Esophagus squamous epithelium (tissue), 5 donors: ENCODE data around the gene TFDP3. TPM values are rescaled to one million over a fixed set of nuclear protein-coding genes. Genes with fewer than 3 reads are reported as not detected.

Experiments used
- DNase-seq: peaks from one replicate; lab custom pipeline; 2025; lab: John Stamatoyannopoulos, UW
- H3K27ac ChIP-seq, 4 donors: fragments of 200-600 bp; sonication (generic); one replicate each; pipeline ENCODE4 v1.5.1; 2016 to 2019; ENCODE audit warnings: mild to moderate bottlenecking in 1 of 4
- H3K27me3 ChIP-seq, 4 donors: fragments of 200-600 bp; sonication (generic); 1 replicate in 3 of 4; 2 replicates in 1 of 4; pipeline versions ENCODE4 v1.5.1 to v1.6.0; 2017 to 2021; ENCODE audit warnings: antibody characterized with exemption in 1 of 4
- H3K36me3 ChIP-seq, 3 donors: fragments of 200-600 bp; sonication (generic); one replicate each; pipeline ENCODE4 v1.5.1; 2016 to 2019
- H3K4me1 ChIP-seq, 3 donors: fragments of 200-600 bp; sonication (generic); one replicate each; pipeline ENCODE4 v1.5.1; 2017 to 2019
- H3K4me3 ChIP-seq, 4 donors: fragments of 200-600 bp; sonication (generic); 1 replicate in 3 of 4; 2 replicates in 1 of 4; pipeline ENCODE4 v1.5.1; 2016 to 2019; ENCODE audit warnings: mild to moderate bottlenecking in 2 of 4, moderate library complexity in 1 of 4
- H3K9me3 ChIP-seq, 3 donors: fragments of 200-600 bp; sonication (generic); one replicate each; pipeline ENCODE4 v1.5.1; 2016 to 2019
- POLR2A ChIP-seq, 4 donors: fragments of 450-650 bp; IDR thresholded peaks; one replicate each; pipeline ENCODE4 v1.6.1; 2017; ENCODE audit warnings: antibody characterized with exemption in 4 of 4, mild to moderate bottlenecking in 4 of 4, moderate library complexity in 3 of 4
- WGBS, 2 donors: methylation state at CpG; one replicate each; pipeline ENCODE4 v1.1.5; 2018; 5-methylcytosine and 5-hydroxymethylcytosine counted together
- intact Hi-C: fragments of 100-400 bp; cut with DNase I; formaldehyde crosslinking; loops from one replicate; pipeline ENCODE4 v1.15.0; 2022
- total RNA-seq, 4 donors: library from RNA; depleted of rRNA; stranded (reverse); fragments of >200 nt; gene quantifications; one replicate each; pipeline ENCODE4 v1.1.0, GENCODE V29; 2016
- TF ChIP-seq, protein P1 (sequence below), 6 experiments: fragments of 450-650 bp in 4 of 6; fragments of 200-600 bp in 2 of 6; sonication (generic) in 2 of 6; IDR thresholded peaks; one replicate each; pipeline ENCODE4 v1.5.1; 2016 to 2019; ENCODE audit warnings: antibody characterized with exemption in 6 of 6, mild to moderate bottlenecking in 4 of 6, moderate library complexity in 4 of 6
- donor health status: DM: yes; HTN: yes; CAD: no.

Gene TFDP3
- total RNA-seq, 4 donors from 2014 or later, result not detected

DNA sequence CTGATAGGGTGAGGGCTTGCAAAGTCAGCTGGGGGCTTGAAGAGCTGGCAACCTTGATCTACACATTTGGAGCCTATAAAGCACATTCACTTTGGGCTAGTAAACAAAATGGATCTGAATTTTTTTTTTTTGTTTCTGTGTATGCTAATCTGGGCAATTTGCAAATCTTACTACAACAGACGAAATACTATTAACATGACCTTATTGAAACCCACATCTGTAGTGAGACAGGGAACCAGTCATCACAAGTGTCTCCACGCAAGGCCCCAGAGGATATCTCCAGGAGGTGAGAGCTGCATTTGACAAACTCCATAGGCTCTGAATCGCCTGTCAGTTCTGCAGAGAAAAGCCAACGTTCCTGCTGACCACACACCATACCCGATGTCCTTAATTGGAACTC lies 33.0 kb upstream of the TFDP3 start:
- DNase-seq, result no peak
- H3K27me3 ChIP-seq, result no peaks in the 10 kb centered on the region
- 42 to 69% methylated on average over 5 of the region's 5 CpGs for WGBS, 2 donors
- no peak overlapping the region for H3K4me3 ChIP-seq
- TF ChIP-seq, protein P1, sequence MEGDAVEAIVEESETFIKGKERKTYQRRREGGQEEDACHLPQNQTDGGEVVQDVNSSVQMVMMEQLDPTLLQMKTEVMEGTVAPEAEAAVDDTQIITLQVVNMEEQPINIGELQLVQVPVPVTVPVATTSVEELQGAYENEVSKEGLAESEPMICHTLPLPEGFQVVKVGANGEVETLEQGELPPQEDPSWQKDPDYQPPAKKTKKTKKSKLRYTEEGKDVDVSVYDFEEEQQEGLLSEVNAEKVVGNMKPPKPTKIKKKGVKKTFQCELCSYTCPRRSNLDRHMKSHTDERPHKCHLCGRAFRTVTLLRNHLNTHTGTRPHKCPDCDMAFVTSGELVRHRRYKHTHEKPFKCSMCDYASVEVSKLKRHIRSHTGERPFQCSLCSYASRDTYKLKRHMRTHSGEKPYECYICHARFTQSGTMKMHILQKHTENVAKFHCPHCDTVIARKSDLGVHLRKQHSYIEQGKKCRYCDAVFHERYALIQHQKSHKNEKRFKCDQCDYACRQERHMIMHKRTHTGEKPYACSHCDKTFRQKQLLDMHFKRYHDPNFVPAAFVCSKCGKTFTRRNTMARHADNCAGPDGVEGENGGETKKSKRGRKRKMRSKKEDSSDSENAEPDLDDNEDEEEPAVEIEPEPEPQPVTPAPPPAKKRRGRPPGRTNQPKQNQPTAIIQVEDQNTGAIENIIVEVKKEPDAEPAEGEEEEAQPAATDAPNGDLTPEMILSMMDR (IDR thresholded peaks at IDR 0.05), result no peak
- TF ChIP-seq POLR2A (IDR thresholded peaks at IDR 0.05), result no peak
- no peaks in the 10 kb centered on the region for H3K4me1 ChIP-seq
- H3K9me3 ChIP-seq, result peaks cover 3 to 17% (median 11%) of the 10 kb centered on the region in 3 donors
- peak overlapping the region in 2 of 4 donors; percentile 10 to 50 for H3K27ac ChIP-seq
- no peaks in the 10 kb centered on the region for H3K36me3 ChIP-seq
- intact Hi-C loops, result no loop called here

DNA sequence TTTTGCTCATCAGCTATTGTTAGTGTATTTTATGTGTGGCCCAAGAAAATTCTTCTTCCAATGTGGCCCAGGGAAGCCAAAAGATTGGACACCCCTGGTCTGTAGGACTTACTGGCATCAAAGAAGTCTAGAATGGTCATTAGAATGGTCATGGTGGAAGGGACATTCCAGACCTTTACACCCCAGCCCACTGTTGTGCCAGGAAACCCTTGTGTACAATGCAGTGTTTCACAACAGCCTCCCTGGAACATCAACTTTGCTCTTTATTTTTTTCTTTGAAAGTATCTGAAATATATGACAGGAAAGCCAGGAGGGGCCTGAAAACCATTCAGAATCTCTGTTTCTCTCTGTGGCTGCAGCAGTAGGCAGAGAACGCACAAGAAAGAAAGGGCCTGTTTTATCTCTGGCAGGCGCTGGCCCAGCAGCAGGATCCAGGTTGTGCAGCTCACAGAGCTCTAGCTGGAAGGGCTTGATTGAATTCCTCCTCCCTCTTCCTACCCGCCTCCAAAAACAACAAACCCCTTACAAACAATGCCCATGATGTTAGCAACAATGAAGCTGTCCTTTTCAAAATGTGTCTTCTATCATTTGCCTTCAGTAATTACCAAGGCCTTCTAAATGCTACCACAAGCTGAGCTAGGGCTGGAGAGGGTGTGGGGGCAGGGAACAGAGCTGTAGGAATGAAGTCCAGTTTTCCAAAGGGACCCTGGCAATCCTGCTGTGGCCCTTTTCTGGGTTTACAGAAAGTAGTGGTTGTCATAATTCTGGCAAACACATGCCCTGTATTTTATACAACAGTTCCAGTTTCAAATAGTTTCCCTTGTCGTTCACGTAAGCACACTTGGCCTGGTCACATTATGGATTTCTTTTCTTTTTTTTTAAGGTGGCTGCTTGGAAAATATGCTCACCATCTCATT lies 32.3 kb upstream of the TFDP3 start:
- H3K27me3 ChIP-seq, result no peaks in the 10 kb centered on the region
- TF ChIP-seq, protein P1 (IDR thresholded peaks at IDR 0.05), result no peak
- no peak for TF ChIP-seq POLR2A (IDR thresholded peaks at IDR 0.05)
- no peaks in the 10 kb centered on the region for H3K36me3 ChIP-seq
- peak overlapping the region in 1 of 4 donors; percentile 50 for H3K27ac ChIP-seq
- H3K4me3 ChIP-seq, result no peak overlapping the region
- intact Hi-C loops, result no loop called here
- DNase-seq, result no peak
- WGBS, 2 donors, result 79 to 87% methylated on average over 4 to 5 of the region's 5 CpGs
- peaks cover 3 to 18% (median 17%) of the 10 kb centered on the region in 3 donors for H3K9me3 ChIP-seq
- no peaks in the 10 kb centered on the region for H3K4me1 ChIP-seq

DNA sequence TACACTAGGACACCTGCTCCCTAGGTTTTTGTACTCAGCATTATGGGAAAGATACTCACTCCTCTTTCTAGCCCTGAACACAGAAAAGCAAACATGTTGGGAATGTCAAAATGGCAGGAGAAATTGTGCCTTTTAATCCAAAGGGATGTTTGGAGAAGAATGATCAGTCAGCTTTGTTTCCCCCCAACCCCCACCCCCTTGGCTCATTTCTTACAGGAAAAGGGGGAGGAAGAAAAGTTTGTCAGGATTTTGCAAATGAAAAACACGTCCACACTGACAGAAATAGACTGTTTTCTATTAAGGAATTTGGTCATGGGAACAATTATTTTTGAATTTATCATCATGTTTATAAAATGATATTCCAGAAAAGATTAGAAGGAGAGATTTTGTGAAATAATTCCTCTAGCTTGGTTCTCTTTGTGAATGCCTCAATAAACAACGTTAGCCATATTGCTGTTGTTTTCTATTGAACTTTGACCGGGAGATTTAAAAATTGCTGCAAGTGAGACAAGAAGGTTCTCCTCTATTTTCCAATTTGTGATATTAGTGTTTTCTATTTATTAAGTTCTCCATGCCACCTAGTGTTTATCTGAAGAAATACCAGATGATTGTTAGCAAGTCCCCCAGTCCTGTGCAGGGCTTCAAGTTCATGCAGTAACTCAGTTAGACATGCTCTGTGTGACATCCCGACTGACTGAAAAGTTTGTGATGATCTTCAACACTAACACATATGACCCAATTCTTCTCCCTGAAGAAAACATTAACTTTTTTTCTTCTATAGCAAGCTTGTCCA lies 31.3 kb upstream of the TFDP3 start:
- Histone ChIP-seq H3K9me3 (peaks cover 3 to 18% (median 17%) of the 10 kb centered on the region in 3 donors), H3K4me1 (no peaks in the 10 kb centered on the region), H3K4me3 (no peak overlapping the region), H3K36me3 (no peaks in the 10 kb centered on the region), H3K27me3 (no peaks in the 10 kb centered on the region), H3K27ac (peak overlapping the region in 2 of 4 donors; percentile 13 to 14)
- no peak for DNase-seq
- intact Hi-C loops, result no loop called here
- 24 to 40% methylated on average over 3 to 4 of the region's 4 CpGs for WGBS, 2 donors
- TF ChIP-seq, protein P1 (IDR thresholded peaks at IDR 0.05), result peak in 1 of 6 experiments; percentile 6
- TF ChIP-seq POLR2A (IDR thresholded peaks at IDR 0.05), result no peak

DNA sequence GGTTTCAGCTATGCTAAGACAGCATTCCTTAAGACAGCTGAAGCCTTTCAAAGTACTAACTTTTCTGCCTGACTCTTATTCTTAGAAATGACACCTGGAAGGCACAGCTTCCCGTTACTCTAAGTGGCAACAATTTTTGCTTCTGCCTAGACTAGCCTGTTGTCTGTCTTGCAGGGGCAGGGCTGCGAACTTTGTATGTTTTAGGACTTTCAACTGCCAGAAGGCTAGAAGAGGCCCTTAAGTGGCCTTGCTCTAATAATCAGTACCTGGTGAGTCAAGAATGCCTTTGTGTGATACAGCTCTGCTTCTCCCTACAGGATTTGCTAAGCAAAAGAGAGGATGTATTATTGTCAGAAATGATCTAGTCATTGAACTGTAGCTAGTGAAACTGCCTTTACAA lies 30.0 kb upstream of the TFDP3 start:
- no peaks in the 10 kb centered on the region for H3K27me3 ChIP-seq
- H3K4me3 ChIP-seq, result no peak overlapping the region
- peaks cover 3 to 18% (median 17%) of the 10 kb centered on the region in 3 donors for H3K9me3 ChIP-seq
- no peak overlapping the region for H3K27ac ChIP-seq
- DNase-seq, result no peak
- no peak for TF ChIP-seq POLR2A (IDR thresholded peaks at IDR 0.05)
- TF ChIP-seq, protein P1 (IDR thresholded peaks at IDR 0.05), result no peak
- H3K36me3 ChIP-seq, result no peaks in the 10 kb centered on the region
- intact Hi-C loops, result no loop called here
- 77% methylated on average over 2 of the region's 2 CpGs; no CpG with 5 or more reads in 1 of the 2 donors for WGBS, 2 donors
- H3K4me1 ChIP-seq, result no peaks in the 10 kb centered on the region
